Neutrophil (primary cell): Measurements from ENCODE around the gene GYG1.
A peak's percentile ranks its signal among the peaks of the same experiment; 100 is the strongest.

Experiments
- H3K27ac ChIP-seq: fragments of 200-600 bp; sonication (generic); 2 replicates; pipeline ENCODE4 v1.5.1; 2016; ENCODE audit warnings: mild to moderate bottlenecking, moderate library complexity
- H3K27me3 ChIP-seq: fragments of 200-600 bp; sonication (generic); 2 replicates; pipeline ENCODE4 v1.6.0; 2016; ENCODE audit warnings: mild to moderate bottlenecking
- H3K36me3 ChIP-seq: fragments of 200-600 bp; sonication (generic); 2 replicates; pipeline ENCODE4 v1.5.1; 2017
- H3K4me1 ChIP-seq, 2 experiments: fragments of 200-600 bp in 1 of 2; sonication (generic) in 1 of 2; 1 replicate in 1 of 2; 2 replicates in 1 of 2; pipeline versions ENCODE4 v1.5.1 to v1.6.1; 2013 to 2016; ENCODE audit warnings: low read depth in 1 of 2, low read length in 1 of 2, mild to moderate bottlenecking in 1 of 2, moderate library complexity in 1 of 2; ENCODE audit not compliant: control insufficient read depth in 1 of 2, insufficient read depth in 1 of 2
- H3K4me3 ChIP-seq, 2 experiments: fragments of 200-600 bp in 1 of 2; sonication (generic) in 1 of 2; 1 replicate in 1 of 2; 2 replicates in 1 of 2; pipeline ENCODE4 v1.5.1; 2013 to 2016; ENCODE audit warnings: low read depth in 1 of 2, low read length in 1 of 2, mild to moderate bottlenecking in 1 of 2, moderate library complexity in 1 of 2
- H3K9me3 ChIP-seq: fragments of 200-600 bp; sonication (generic); 2 replicates; pipeline ENCODE4 v1.5.1; 2016
- CTCF ChIP-seq: fragments of 200-600 bp; sonication (generic); IDR thresholded peaks from 2 replicates; pipeline ENCODE4 v1.5.1; 2016; ENCODE audit warnings: antibody characterized with exemption

GYG1 gene

DNA sequence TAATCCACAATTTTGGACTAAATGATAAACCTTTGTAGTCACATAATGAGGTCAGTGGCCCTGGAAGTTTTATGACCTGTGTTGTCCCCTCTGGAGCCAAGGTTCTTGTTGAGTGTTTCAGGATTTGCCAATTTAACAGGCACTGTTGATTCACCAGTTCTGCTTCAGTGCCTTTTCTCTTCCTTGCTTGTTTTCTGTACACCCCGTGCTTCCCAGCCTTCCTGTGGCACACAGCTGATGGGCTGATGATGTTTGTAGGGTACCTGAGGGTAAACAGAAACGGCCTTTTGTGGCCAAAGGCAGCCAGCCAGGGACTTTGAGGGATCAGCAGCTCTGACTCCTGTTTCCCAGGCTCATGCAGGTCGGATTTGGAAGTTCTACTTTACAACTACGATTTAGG is 13.3 kb downstream of the GYG1 start:
- H3K27me3 ChIP-seq = no peaks in the 10 kb centered on the region
- no peak for TF ChIP-seq CTCF
- no peak overlapping the region for H3K4me3 ChIP-seq
- peak overlapping the region; percentile 22 for H3K27ac ChIP-seq
- H3K36me3 ChIP-seq = peaks cover 75% of the 10 kb centered on the region
- peaks cover 29 to 33% of the 10 kb centered on the region in 2 experiments for H3K4me1 ChIP-seq
- H3K9me3 ChIP-seq = no peaks in the 10 kb centered on the region

- Histone ChIP-seq H3K27ac (no peak overlapping the region), H3K36me3 (peaks cover 83% of the 10 kb centered on the region), H3K9me3 (no peaks in the 10 kb centered on the region), H3K4me1 (peaks cover 21 to 27% of the 10 kb centered on the region in 2 experiments), H3K4me3 (no peak overlapping the region), H3K27me3 (no peaks in the 10 kb centered on the region)
- TF ChIP-seq CTCF = no peak
Observed at GRCh38 chr3:149005416-149005815, 14.1 kb downstream of the GYG1 start.

- no peak for TF ChIP-seq CTCF
Observed at GRCh38 chr3:149007567-149008257, 16.4 kb downstream of the GYG1 start.

GRCh38 chr3:149009732-149010131 is 18.4 kb downstream of the GYG1 start:
- Histone ChIP-seq H3K4me3 (no peak overlapping the region), H3K27ac (peak overlapping the region; percentile 48), H3K9me3 (peaks cover 3% of the 10 kb centered on the region), H3K27me3 (no peaks in the 10 kb centered on the region), H3K4me1 (peaks cover 0 to 7% of the 10 kb centered on the region in 2 experiments), H3K36me3 (peaks cover 93% of the 10 kb centered on the region)
- TF ChIP-seq CTCF = no peak

More at GRCh38 chr3:149007567-149008257, 16.4 kb downstream of the GYG1 start:
- H3K9me3 ChIP-seq = peaks cover 3% of the 10 kb centered on the region
- H3K4me3 ChIP-seq = no peak overlapping the region
- H3K36me3 ChIP-seq = peaks cover 94% of the 10 kb centered on the region
- H3K4me1 ChIP-seq = peaks cover 0 to 7% of the 10 kb centered on the region in 2 experiments
- H3K27me3 ChIP-seq = no peaks in the 10 kb centered on the region
- peak overlapping the region; percentile 36 for H3K27ac ChIP-seq

GRCh38 chr3:149010504-149010951 is 19.2 kb downstream of the GYG1 start:
- Histone ChIP-seq H3K9me3 (peaks cover 3% of the 10 kb centered on the region), H3K27me3 (no peaks in the 10 kb centered on the region), H3K27ac (no peak overlapping the region), H3K4me3 (no peak overlapping the region), H3K4me1 (peaks cover 0 to 7% of the 10 kb centered on the region in 2 experiments), H3K36me3 (peaks cover 94% of the 10 kb centered on the region)
- no peak for TF ChIP-seq CTCF
